Measurements from ENCODE around the gene RTN4IP1.

DNA sequence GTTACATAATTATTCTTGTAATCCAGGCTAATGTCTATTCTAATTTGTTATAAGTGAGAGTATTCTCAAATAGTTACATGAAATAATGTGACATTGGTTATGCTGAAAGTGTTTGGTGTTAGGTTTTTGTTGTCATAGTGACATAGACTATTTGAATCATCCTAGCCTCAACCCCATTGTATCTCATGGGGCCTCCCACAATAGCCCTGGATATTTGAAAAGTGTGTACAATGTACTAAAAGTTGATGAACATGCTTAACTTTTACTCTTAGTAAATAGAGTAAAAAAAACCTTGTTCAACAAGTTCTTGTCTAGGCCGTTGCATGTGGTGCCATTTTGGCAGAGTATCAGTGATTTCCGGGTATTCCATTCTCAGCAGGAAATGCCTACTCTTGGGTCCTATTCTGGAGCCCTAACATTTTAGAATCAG lies 83.0 kb downstream of the RTN4IP1 start:
- TF ChIP-seq CTCF (conservative IDR thresholded peaks at IDR 0.05; ENCODE audit: low read depth, low read length) (no peak), EZH2 (IDR thresholded peaks at IDR 0.05; ENCODE audit: low read length, unreplicated experiment) (no peak)

All from PC-3 (cell line).